PFSK-1 (cell line): ENCODE measurements around the gene SPIB.

Experiments
- FOXP2 ChIP-seq: optimal IDR thresholded peaks from 2 replicates; pipeline ENCODE3; 2011; ENCODE audit warnings: borderline replicate concordance, control low read depth, inconsistent platforms; ENCODE audit not compliant: insufficient read depth; ENCODE audit errors: extremely low read length, extremely low read depth
- POLR2AphosphoS5 ChIP-seq: IDR thresholded peaks from 2 replicates; pipeline ENCODE4 v1.6.1; 2012; ENCODE audit warnings: low read depth, mild to moderate bottlenecking, control low read depth, low read length, moderate library complexity
- SIN3A ChIP-seq: IDR thresholded peaks from 2 replicates; pipeline ENCODE4 v1.6.1; 2012; ENCODE audit warnings: mild to moderate bottlenecking, low read length, moderate library complexity, borderline replicate concordance; ENCODE audit not compliant: insufficient read depth
- TAF1 ChIP-seq: IDR thresholded peaks from 2 replicates; pipeline ENCODE4 v1.6.1; 2012; ENCODE audit warnings: low read length, control low read depth, borderline replicate concordance; ENCODE audit not compliant: insufficient read depth
- TF ChIP-seq, protein P1 (sequence below), 2 experiments: IDR thresholded peaks; 2 replicates each; pipeline versions ENCODE4 v1.6.1 to v1.8.0; 2011 to 2012; ENCODE audit warnings: low read depth in 2 of 2, low read length in 2 of 2, control low read depth in 1 of 2, inconsistent platforms in 1 of 2, mild to moderate bottlenecking in 1 of 2, moderate library complexity in 1 of 2; ENCODE audit not compliant: insufficient read depth in 1 of 2

SPIB gene

GRCh38 chr19:50428772-50429463 lies 10.2 kb downstream of the SPIB start:
- no peak for TF ChIP-seq POLR2AphosphoS5
- no peak for TF ChIP-seq FOXP2
- TF ChIP-seq TAF1, result no peak
- TF ChIP-seq SIN3A, result no peak
- TF ChIP-seq, protein P1, sequence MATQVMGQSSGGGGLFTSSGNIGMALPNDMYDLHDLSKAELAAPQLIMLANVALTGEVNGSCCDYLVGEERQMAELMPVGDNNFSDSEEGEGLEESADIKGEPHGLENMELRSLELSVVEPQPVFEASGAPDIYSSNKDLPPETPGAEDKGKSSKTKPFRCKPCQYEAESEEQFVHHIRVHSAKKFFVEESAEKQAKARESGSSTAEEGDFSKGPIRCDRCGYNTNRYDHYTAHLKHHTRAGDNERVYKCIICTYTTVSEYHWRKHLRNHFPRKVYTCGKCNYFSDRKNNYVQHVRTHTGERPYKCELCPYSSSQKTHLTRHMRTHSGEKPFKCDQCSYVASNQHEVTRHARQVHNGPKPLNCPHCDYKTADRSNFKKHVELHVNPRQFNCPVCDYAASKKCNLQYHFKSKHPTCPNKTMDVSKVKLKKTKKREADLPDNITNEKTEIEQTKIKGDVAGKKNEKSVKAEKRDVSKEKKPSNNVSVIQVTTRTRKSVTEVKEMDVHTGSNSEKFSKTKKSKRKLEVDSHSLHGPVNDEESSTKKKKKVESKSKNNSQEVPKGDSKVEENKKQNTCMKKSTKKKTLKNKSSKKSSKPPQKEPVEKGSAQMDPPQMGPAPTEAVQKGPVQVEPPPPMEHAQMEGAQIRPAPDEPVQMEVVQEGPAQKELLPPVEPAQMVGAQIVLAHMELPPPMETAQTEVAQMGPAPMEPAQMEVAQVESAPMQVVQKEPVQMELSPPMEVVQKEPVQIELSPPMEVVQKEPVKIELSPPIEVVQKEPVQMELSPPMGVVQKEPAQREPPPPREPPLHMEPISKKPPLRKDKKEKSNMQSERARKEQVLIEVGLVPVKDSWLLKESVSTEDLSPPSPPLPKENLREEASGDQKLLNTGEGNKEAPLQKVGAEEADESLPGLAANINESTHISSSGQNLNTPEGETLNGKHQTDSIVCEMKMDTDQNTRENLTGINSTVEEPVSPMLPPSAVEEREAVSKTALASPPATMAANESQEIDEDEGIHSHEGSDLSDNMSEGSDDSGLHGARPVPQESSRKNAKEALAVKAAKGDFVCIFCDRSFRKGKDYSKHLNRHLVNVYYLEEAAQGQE (IDR thresholded peaks at IDR 0.05; ENCODE audit: insufficient read depth in 1 of 2, low read depth in 2 of 2, low read length in 2 of 2), result no peak

DNA sequence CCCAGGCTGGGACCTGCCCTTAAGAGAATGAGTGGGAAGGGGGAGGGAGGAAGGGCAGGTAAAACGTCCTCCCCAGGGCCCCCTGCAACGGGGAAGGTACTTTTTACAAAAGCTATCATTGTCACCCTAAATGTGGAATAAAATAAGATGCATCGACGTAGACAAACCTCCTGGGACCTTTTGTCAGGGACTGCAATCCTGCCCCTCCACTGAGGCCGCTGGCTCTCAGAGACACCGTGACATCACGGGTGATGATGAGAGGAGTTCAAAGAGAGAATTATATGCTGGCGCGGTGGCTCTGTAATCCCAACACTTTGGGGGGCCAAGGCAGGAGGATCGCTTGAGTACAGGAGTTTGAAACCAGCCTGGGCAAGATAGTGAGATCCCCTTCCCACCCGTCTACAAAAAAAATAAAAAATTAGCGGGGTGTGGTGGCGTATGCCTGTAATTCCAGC lies 12.2 kb downstream of the SPIB start:
- TF ChIP-seq, protein P1 (IDR thresholded peaks at IDR 0.05; ENCODE audit: insufficient read depth in 1 of 2, low read depth in 2 of 2, low read length in 2 of 2), result no peak
- TF ChIP-seq TAF1, result no peak
- no peak for TF ChIP-seq POLR2AphosphoS5
- TF ChIP-seq SIN3A, result no peak
- TF ChIP-seq FOXP2, result no peak

DNA sequence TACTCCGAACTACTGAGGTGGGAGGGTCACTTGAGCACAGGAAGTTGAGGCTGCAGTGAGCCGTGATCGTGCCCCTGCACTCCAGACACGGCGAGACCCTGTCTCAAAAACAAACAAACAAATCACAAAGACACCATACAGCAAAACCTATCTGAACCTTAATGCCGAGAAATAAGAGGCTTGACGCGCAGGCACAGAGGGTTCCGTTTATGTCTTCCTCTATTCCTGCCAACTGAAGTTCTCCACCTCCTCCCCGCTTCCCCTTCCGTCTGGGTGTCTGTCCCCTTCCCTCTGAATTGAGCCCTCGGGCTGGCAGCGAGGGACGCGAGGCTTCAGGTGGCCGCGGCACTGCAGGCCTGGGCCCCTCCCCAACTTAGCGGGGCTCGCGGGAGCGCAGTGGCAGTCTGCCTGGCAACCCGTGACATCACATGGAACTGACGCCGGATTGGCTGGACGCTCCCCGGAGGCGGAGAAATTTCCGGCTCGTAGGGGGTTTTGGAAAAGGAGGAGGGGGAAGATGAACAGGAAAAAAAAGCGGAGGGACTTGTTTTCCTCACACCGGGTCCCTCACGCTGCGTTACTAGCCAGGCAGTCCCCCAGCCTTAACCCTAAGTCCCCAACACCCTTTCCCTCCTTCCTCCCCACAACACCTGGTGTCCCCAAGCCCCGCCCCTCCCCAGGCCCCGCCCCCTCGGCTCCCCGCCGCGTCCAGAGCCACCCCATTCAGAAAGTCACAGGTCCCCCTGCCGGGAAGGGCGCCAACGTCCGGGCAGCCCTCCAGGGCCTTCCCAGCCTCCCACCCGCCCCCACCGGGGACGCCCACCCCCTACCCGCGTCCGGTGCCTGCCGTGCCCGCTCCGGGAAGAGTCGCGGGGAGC lies 12.8 kb downstream of the SPIB start:
- TF ChIP-seq POLR2AphosphoS5 (no peak), FOXP2 (no peak), SIN3A (no peak), TAF1 (no peak)
- TF ChIP-seq, protein P1 (IDR thresholded peaks at IDR 0.05; ENCODE audit: insufficient read depth in 1 of 2, low read depth in 2 of 2, low read length in 2 of 2), result no peak

DNA sequence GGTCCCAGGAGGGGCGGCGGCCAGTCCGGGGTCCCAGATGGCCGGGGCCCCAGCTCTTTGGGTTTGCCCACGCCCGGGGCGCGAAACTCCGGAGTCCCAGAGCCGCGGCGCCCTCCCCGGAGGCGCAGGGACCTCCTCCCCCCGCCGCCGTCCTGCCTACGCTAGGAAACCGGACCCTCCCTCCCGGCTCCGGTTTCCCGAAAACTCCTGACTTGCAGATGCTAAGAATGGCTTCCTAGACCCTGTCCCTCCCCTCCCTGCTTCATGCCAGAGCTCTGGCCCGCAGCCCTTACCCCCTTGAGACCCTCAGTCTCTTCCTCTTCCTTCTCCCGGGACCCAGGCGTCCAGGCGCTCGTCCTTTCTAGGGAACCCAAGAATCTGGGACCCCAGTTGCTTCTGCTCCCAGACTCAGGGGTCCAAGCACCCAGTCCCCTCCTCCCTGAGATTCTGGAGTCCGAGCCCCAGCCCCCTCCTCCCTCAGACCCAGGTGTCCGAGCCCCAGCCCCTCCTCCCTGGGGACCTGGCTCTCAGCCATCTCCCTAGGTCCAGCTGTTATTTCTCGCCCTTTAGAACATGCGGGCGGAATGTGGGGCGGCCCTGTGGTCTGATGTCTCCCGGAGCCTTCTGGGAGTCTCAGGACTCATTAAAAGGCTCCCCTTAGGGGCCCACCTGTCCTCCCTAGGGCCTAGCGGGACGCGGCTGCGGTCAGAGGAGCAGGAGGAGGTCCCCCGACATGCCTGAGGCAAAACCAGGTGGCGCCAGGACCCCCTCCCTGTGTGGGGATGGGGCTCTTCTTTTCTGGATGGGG lies 13.7 kb downstream of the SPIB start, which contains the start of gene MYBPC2:
MYBPC2 (plus strand) TSS at position 672 of the 808 bp plus-strand sequence; CDS start at position 734, 62 bp downstream.
- TF ChIP-seq, protein P1 (IDR thresholded peaks at IDR 0.05; ENCODE audit: insufficient read depth in 1 of 2, low read depth in 2 of 2, low read length in 2 of 2), result no peak
- no peak for TF ChIP-seq TAF1
- no peak for TF ChIP-seq SIN3A
- TF ChIP-seq FOXP2, result no peak
- TF ChIP-seq POLR2AphosphoS5, result no peak
